HepG2 (cell line): ENCODE data around the gene ATAD3C. TPM values are rescaled to one million over a fixed set of nuclear protein-coding genes. Genes with fewer than 3 reads are reported as not detected.

Experiments used
- polyA plus RNA-seq, 8 experiments: library from polyadenylated mRNA; depleted of rRNA in 3 of 8; stranded (reverse) in 7 of 8; unstranded in 1 of 8; fragments of >200 nt; fragmentation: Illumina TruSeq in 4 of 8; extraction: Trizol in 4 of 8; gene quantifications; 2 replicates each; pipeline versions ENCODE4 v1.2.1 to v1.2.3, GENCODE V29; 2011 to 2016; ENCODE audit warnings: low read depth in 4 of 8, missing spikeins in 1 of 8, mixed read lengths in 1 of 8; ENCODE audit not compliant: insufficient read depth in 1 of 8
- total RNA-seq, 5 experiments: library from RNA; depleted of rRNA; stranded (reverse); fragments of >200 nt; fragmentation: Illumina TruSeq; extraction: Trizol; gene quantifications; 2 replicates each; pipeline ENCODE4 v1.2.3, GENCODE V29; 2016; ENCODE audit warnings: low read depth in 1 of 5
- TF ChIP-seq, protein P1 (sequence below): sonication (generic); formaldehyde crosslinking; IDR thresholded peaks from 2 replicates; pipeline ENCODE4 v1.4.0; 2020; ENCODE audit warnings: mild to moderate bottlenecking, missing genetic modification reagents, borderline replicate concordance
- TF ChIP-seq, protein P2 (sequence below): IDR thresholded peaks from 2 replicates; pipeline ENCODE4 v1.6.1; 2016; ENCODE audit warnings: missing compliant biosample characterization, missing genetic modification reagents, borderline replicate concordance
- TF ChIP-seq, protein P3 (sequence below): sonication (generic); formaldehyde crosslinking; IDR thresholded peaks from 2 replicates; pipeline ENCODE4 v1.5.0; 2020; ENCODE audit warnings: mild to moderate bottlenecking, missing genetic modification reagents, borderline replicate concordance

Gene ATAD3C
- total and polyA plus RNA-seq, 2 of the 13 experiments (the other 11 are each of a cell fraction or from before 2014, with no cell fraction given), result 2.4 to 3.2 TPM

DNA sequence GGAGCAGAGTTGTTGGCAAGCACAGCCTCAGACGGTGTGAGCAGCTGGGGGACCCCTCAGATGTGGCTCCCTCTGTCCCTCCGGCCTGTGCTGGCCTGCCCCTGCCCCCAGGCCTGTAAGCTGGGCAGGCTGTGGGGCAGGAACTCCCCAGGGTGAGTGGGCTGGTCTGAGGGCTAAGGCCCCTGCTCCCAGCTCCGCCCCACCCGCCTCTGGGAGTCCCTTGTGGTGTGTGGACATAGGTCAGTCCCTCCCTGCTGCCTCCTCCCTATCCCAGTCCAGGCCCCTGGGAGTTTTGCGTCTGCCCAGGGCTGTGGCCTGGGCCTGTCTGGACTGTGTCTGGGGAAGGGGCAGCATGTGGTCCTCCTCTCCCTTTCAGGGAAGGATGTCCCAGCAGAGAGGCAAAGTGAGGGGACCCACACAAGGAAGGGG, 17.6 kb upstream of the ATAD3C start (continued):
- TF ChIP-seq, protein P1, sequence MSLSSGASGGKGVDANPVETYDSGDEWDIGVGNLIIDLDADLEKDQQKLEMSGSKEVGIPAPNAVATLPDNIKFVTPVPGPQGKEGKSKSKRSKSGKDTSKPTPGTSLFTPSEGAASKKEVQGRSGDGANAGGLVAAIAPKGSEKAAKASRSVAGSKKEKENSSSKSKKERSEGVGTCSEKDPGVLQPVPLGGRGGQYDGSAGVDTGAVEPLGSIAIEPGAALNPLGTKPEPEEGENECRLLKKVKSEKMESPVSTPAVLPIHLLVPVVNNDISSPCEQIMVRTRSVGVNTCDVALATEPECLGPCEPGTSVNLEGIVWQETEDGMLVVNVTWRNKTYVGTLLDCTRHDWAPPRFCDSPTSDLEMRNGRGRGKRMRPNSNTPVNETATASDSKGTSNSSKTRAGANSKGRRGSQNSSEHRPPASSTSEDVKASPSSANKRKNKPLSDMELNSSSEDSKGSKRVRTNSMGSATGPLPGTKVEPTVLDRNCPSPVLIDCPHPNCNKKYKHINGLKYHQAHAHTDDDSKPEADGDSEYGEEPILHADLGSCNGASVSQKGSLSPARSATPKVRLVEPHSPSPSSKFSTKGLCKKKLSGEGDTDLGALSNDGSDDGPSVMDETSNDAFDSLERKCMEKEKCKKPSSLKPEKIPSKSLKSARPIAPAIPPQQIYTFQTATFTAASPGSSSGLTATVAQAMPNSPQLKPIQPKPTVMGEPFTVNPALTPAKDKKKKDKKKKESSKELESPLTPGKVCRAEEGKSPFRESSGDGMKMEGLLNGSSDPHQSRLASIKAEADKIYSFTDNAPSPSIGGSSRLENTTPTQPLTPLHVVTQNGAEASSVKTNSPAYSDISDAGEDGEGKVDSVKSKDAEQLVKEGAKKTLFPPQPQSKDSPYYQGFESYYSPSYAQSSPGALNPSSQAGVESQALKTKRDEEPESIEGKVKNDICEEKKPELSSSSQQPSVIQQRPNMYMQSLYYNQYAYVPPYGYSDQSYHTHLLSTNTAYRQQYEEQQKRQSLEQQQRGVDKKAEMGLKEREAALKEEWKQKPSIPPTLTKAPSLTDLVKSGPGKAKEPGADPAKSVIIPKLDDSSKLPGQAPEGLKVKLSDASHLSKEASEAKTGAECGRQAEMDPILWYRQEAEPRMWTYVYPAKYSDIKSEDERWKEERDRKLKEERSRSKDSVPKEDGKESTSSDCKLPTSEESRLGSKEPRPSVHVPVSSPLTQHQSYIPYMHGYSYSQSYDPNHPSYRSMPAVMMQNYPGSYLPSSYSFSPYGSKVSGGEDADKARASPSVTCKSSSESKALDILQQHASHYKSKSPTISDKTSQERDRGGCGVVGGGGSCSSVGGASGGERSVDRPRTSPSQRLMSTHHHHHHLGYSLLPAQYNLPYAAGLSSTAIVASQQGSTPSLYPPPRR (CRISPR knock-in tag), result no peak
- TF ChIP-seq, protein P2, sequence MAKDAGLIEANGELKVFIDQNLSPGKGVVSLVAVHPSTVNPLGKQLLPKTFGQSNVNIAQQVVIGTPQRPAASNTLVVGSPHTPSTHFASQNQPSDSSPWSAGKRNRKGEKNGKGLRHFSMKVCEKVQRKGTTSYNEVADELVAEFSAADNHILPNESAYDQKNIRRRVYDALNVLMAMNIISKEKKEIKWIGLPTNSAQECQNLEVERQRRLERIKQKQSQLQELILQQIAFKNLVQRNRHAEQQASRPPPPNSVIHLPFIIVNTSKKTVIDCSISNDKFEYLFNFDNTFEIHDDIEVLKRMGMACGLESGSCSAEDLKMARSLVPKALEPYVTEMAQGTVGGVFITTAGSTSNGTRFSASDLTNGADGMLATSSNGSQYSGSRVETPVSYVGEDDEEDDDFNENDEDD (CRISPR knock-in tag), result no peak
- TF ChIP-seq, protein P3, sequence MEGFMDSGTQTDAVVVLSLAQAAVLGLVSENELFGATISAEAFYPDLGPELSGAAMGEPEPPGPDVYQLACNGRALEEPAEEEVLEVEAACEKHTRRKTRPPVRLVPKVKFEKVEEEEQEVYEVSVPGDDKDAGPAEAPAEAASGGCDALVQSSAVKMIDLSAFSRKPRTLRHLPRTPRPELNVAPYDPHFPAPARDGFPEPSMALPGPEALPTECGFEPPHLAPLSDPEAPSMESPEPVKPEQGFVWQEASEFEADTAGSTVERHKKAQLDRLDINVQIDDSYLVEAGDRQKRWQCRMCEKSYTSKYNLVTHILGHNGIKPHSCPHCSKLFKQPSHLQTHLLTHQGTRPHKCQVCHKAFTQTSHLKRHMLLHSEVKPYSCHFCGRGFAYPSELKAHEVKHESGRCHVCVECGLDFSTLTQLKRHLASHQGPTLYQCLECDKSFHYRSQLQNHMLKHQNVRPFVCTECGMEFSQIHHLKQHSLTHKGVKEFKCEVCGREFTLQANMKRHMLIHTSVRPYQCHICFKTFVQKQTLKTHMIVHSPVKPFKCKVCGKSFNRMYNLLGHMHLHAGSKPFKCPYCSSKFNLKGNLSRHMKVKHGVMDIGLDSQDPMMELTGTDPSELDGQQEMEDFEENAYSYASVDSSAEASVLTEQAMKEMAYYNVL (CRISPR knock-in tag), result peak; percentile 76; the same call in 1 of the 2 replicates
